ENCODE measurements around the gene PLEKHG4B. TPM values are rescaled to one million over a fixed set of nuclear protein-coding genes. Genes with fewer than 3 reads are reported as not detected.
"Not testable (repeated sequence)": the region's sequence is repeated elsewhere in the genome, so short reads cannot be mapped to it uniquely, and the experiment has no call there.

PLEKHG4B gene
- total RNA-seq, result 0.03 TPM
- long read RNA-seq, result 0 reads

DNA sequence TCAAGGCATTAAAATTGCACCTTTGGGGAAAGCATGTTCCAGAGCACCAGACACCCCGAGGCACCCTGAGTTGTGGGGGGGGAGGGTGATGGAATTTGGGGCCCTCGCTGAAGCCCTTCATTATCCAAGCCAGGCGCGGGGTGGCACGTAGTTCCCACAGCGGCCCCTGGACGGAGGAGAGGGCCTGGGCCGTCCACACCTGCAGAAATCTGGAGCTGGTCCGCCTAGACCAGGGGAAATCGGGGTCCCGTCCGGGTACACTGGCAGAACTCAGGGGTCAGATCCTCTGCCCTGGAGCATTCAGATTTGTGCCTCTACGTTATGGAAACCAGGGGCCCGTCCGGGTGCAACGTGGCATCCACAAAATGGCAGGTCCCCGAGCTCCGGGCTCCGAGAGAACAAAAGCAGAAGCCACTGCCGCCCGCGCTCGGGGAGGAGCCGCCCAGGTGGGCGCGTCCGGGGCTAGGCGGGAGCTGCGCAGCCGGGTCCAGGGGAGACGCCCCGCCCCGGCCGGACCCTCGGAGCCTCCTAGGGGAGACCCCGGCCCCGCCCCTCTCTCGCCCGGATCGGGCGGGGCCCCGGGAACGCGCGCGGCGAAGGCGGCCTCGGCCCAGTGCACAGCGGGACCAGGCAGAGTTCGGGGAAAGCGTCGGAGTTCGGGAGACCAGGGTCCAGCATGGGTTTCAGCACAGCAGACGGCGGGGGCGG is at the start of gene PLEKHG4B:
PLEKHG4B (plus strand) TSS at position 613 of the 708 bp plus-strand sequence; CDS start at position 677, 64 bp downstream.
- intact Hi-C loops (cut with DNase I), result no loop called here
- peak; percentile 69 for DNase-seq (ENCODE audit: low spot score)

DNA sequence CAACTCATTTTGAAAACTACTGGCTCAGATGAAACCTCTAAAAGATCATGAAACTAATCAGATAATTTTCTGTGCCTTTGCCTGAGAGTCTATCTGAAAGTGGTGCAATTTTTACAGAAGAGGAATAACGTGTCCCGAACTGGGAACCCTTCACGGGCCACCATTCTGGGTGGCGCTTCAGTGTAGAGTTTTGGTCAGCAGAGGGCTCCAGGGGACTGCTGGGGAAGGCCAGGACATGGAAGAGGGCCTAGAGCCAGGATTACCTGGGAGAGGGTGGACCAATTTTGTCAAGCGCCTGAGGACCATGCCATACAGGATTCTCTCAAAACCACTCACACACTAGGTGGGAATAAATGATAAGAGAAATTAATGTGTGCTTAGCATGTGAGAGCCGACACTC is 49.7 kb upstream of the PLEKHG4B start:
- DNase-seq (ENCODE audit: low spot score), result no peak
- intact Hi-C loops (cut with DNase I), result no loop called here

DNA sequence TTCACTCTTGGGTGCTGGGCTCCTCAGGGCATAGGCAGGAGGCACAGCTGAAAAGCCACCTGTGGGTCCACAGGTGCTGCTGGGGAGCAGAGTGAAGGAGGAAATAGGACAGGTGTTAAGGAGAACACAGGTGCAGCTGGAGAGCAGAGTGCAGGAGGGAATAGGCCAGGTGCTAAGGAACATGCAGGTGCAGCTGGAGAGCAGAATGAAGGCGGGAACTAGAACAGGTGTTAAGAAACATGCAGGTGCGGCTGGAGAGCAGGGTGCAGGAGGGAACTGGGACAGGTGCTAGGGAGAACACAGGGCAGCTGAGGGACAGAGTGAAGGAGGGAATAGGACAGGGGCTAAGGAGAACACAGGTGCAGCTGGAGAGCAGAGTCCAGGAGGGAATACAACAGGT is 43.8 kb upstream of the PLEKHG4B start:
- intact Hi-C loops (cut with DNase I), result no loop called here
- DNase-seq (ENCODE audit: low spot score), result no peak

- DNase-seq (ENCODE audit: low spot score); intact Hi-C loops (cut with DNase I): not testable (repeated sequence)
Observed at GRCh38 chr5:49530-49929, 42.4 kb upstream of the PLEKHG4B start.

- intact Hi-C loops (cut with DNase I), result no loop called here
- DNase-seq (ENCODE audit: low spot score), result no peak
Observed at GRCh38 chr5:49953-50544, 41.9 kb upstream of the PLEKHG4B start.

DNA sequence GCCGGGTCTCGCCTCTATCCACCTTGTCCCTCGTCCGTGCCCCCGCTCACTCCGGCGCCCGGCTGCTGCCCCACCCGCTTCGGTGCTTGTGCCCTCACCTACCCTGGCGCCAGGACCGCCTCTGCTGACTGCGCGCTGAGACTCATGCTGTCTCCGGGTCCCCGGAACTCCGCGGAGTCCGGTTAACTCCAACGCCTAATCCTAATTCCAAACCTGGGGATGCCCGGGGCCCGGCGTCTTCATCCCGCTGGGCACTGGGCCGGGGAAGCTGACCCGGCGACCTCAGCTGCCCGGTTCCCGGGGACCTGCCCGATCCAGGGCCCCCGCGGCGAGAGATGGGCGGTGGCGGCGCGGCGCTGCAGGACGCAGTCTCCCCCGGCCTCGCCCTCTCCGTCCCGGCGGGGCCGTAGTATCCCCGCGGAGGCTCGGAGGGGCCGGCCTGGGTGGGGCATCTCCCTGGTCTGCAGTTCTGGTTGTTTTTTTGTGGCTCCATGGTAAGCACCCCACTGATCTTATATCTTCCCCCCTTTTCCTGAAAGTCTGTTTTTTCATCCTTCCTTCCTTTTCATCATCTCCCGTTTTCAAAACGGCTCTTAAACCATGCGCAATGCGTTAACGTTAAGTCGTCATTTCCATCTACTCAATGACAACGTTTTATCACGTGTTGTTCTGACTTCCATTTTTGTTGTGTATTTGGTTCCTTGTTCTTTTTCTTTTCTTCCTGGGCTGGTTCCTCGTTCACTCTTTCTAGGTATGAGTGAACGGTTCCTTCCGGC is 41.1 kb upstream of the PLEKHG4B start:
- intact Hi-C loops (cut with DNase I), result no loop called here
- DNase-seq (ENCODE audit: low spot score), result no peak

DNA sequence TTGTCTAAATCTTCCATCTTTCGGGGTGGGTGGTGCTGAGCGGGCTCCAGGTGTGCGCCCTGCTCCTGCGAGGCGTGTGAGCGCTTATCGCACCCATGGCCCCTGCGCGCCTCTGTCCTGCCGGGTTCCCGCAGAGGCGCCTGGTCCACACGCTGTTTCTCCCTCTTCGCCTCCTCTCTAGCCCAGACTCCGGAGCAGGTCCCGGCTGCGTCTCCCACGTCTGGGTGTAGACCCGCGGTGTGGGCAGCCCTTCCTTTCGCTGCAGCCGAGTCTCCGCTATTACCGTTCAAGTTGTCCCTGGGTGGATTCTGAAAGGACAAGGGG is 40.5 kb upstream of the PLEKHG4B start:
- intact Hi-C loops (cut with DNase I), result no loop called here
- DNase-seq (ENCODE audit: low spot score), result no peak

- no peak for DNase-seq (ENCODE audit: low spot score)
Observed at GRCh38 chr5:53381-54174, 38.4 kb upstream of the PLEKHG4B start.

GRCh38 chr5:54175-54730 is 37.7 kb upstream of the PLEKHG4B start:
- DNase-seq (ENCODE audit: low spot score), result no peak
- intact Hi-C loops (cut with DNase I), result no loop called here

More at GRCh38 chr5:53381-54174, 38.4 kb upstream of the PLEKHG4B start:
- intact Hi-C loops (cut with DNase I), result no loop called here

GRCh38 chr5:54876-55569 is 36.9 kb upstream of the PLEKHG4B start:
- DNase-seq (ENCODE audit: low spot score), result no peak
- intact Hi-C loops (cut with DNase I), result no loop called here

DNA sequence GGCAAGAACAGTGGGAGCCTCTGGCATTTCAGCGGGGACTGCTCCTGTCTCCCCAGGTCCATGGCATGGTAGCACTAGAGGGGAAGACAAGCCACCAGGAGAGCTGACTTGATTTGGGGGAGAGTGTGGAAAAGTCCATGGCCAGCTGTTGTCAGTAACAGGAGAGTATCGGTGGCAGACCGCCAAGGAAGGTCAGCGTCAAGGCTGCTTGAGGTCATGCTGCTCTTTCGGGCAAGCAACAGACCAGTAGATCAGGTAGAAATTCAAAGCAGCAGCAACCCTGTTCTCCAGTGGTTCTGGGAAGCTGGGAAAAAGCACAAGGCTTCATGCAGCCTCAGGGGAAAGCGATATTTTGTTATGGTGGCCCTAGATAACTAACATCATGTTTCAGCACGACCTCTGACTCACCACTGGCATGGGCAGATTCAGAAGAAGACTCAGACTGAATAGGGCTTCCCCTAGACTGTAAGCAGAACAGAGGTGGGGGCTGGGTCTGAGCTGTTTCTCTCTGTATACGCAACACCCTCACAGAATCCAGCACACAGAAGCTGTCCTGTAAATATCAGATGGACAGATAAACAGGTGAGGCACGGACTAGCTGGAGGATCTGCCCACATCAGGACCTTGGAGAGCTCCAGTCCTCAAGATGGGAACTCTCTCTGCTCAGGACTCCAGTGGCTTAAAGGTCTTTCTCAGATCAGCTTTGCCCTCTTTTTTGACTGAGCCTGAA is 35.2 kb upstream of the PLEKHG4B start:
- DNase-seq (ENCODE audit: low spot score), result no peak
- intact Hi-C loops (cut with DNase I), result no loop called here

GRCh38 chr5:60250-60649 is 31.7 kb upstream of the PLEKHG4B start:
- DNase-seq (ENCODE audit: low spot score); intact Hi-C loops (cut with DNase I): not testable (repeated sequence)

GRCh38 chr5:70440-70839 is 21.5 kb upstream of the PLEKHG4B start:
- intact Hi-C loops (cut with DNase I), result no loop called here
- DNase-seq (ENCODE audit: low spot score), result no peak

DNA sequence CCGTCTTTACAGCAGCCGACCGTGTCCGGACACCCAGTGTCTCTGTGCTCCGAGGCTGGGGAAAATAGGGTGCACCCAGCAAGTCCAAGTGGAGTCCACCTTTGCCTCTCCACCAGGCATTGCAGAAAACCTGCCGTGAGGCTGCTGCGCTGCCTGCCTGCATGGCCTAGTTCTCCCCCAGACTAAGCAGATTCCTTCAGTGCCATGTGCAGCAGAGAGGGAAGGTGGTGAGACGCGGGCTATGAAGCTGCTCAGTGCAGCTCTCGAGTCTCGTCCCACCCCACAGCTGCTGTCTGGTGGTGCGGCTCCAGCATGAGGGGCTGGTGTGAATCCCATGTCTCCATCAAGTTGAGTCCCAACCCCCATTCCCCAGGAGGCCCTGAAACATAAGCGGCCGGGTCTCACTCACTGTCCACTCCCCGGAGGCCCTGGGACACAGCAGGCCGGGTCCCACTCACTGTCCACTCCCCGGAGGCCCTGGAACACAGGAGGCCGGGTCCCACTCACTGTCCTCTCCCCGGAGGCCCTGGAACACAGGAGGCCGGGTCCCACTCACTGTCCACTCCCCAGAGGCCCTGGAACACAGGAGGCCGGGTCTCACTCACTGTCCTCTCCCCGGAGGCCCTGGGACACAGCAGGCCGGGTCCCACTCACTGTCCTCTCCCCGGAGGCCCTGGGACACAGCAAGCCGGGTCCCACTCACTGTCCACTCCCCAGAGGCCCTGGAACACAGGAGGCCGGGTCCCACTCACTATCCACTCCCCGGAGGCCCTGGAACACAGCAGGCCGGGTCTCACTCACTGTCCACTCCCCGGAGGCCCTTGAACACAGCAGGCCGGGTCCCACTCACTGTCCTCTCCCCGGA is 19.4 kb upstream of the PLEKHG4B start:
- intact Hi-C loops (cut with DNase I); DNase-seq (ENCODE audit: low spot score): not testable (repeated sequence)

GRCh38 chr5:73181-73447 is 18.9 kb upstream of the PLEKHG4B start:
- DNase-seq (ENCODE audit: low spot score); intact Hi-C loops (cut with DNase I): not testable (repeated sequence)

- intact Hi-C loops (cut with DNase I), result no loop called here
- no peak for DNase-seq (ENCODE audit: low spot score)
Observed at GRCh38 chr5:73768-74502, 18.0 kb upstream of the PLEKHG4B start.

GRCh38 chr5:74503-75109 is 17.4 kb upstream of the PLEKHG4B start:
- intact Hi-C loops (cut with DNase I), result no loop called here
- no peak for DNase-seq (ENCODE audit: low spot score)
